Caco-2 (cell line): ENCODE results near the gene PXK. TPM values are rescaled to one million over a fixed set of nuclear protein-coding genes. Genes with fewer than 3 reads are reported as not detected.

Experiments used
- BruUV-seq: library from RNA; stranded (reverse); fragments of 400-500 nt; replicated peaks from 2 replicates; lab custom pipeline; 2021; lab: Mats Ljungman, UMichigan
- CTCF ChIA-PET: fragments of 300-600 bp; sonication (Branson Sonifier 250); formaldehyde crosslinking; loops from one replicate; lab custom pipeline; 2022; ENCODE audit warnings: antibody characterized with exemption; lab: Charles Lee
- POLR2A ChIA-PET: fragments of 300-600 bp; sonication (Branson Sonifier 250); formaldehyde crosslinking; loops from one replicate; lab custom pipeline; 2022; ENCODE audit warnings: antibody characterized with exemption; lab: Charles Lee
- DNase-seq, 2 experiments: peaks; one replicate each; pipeline versions ENCODE4 v3.0.0 to v3.0.0-alpha.2; 2020 to 2022
- H3K27me3 ChIP-seq: replicated peaks from 2 replicates; pipeline ENCODE4 v1.6.0; 2011; ENCODE audit warnings: low read length; ENCODE audit not compliant: control insufficient read depth, insufficient read depth
- H3K36me3 ChIP-seq: 2 replicates; pipeline ENCODE4 v1.5.1; 2011; ENCODE audit warnings: low read length; ENCODE audit not compliant: control insufficient read depth, insufficient read depth
- H3K4me1 ChIP-seq: fragments of 250-450 bp; sonication (Bioruptor Pico); 2 replicates; pipeline ENCODE4 v1.5.1; 2020; ENCODE audit warnings: mild to moderate bottlenecking
- H3K4me3 ChIP-seq: 2 replicates; pipeline ENCODE4 v1.5.1; 2011; ENCODE audit warnings: low read depth, mild to moderate bottlenecking, control low read depth, low read length
- H3K9me3 ChIP-seq: fragments of 250-450 bp; sonication (Bioruptor Pico); 2 replicates; pipeline ENCODE4 v1.5.1; 2020; ENCODE audit warnings: mild to moderate bottlenecking, moderate library complexity
- H3K27ac Mint-ChIP-seq: one replicate; pipeline ENCODE4 v1.8.0; 2022; ENCODE audit warnings: mixed read lengths; ENCODE audit not compliant: unreplicated experiment
- H3K27me3 Mint-ChIP-seq: one replicate; pipeline ENCODE4 v1.8.0; 2022; ENCODE audit warnings: mixed read lengths; ENCODE audit not compliant: insufficient read depth, unreplicated experiment
- H3K36me3 Mint-ChIP-seq: one replicate; pipeline ENCODE4 v1.8.0; 2022; ENCODE audit warnings: mild to moderate bottlenecking, mixed read lengths; ENCODE audit not compliant: insufficient read depth, unreplicated experiment
- H3K4me1 Mint-ChIP-seq: one replicate; pipeline ENCODE4 v1.8.0; 2022; ENCODE audit warnings: low read depth, mixed read lengths; ENCODE audit not compliant: unreplicated experiment
- H3K4me3 Mint-ChIP-seq: one replicate; pipeline ENCODE4 v1.8.0; 2022; ENCODE audit warnings: mild to moderate bottlenecking, moderate library complexity, mixed read lengths; ENCODE audit not compliant: unreplicated experiment
- H3K9me3 Mint-ChIP-seq: one replicate; pipeline ENCODE4 v1.8.0; 2022; ENCODE audit warnings: mixed read lengths; ENCODE audit not compliant: unreplicated experiment
- intact Hi-C: fragments of 100-400 bp; cut with micrococcal nuclease; formaldehyde crosslinking; loops from one replicate; pipeline ENCODE4 v1.10.0; 2022; ENCODE audit not compliant: unreplicated experiment
- total RNA-seq: library from RNA; stranded (reverse); gene quantifications from 2 replicates; pipeline ENCODE4 v1.2.3, GENCODE V29; 2022
- TF ChIP-seq, protein P1 (sequence below), 2 experiments: fragments of 200-600 bp in 1 of 2; IDR thresholded peaks; 1 replicate in 1 of 2; 2 replicates in 1 of 2; pipeline versions ENCODE4 v1.5.1 to v1.8.0; 2011 to 2022; ENCODE audit warnings: antibody characterized with exemption in 1 of 2, control low read depth in 1 of 2, inconsistent platforms in 1 of 2, low read depth in 1 of 2, low read length in 1 of 2, mild to moderate bottlenecking in 1 of 2, moderate library complexity in 1 of 2; ENCODE audit not compliant: insufficient read depth in 1 of 2, severe bottlenecking in 1 of 2, unreplicated experiment in 1 of 2

PXK gene
- total RNA-seq, 1 experiment from 2014 or later: 9.1 TPM

DNA sequence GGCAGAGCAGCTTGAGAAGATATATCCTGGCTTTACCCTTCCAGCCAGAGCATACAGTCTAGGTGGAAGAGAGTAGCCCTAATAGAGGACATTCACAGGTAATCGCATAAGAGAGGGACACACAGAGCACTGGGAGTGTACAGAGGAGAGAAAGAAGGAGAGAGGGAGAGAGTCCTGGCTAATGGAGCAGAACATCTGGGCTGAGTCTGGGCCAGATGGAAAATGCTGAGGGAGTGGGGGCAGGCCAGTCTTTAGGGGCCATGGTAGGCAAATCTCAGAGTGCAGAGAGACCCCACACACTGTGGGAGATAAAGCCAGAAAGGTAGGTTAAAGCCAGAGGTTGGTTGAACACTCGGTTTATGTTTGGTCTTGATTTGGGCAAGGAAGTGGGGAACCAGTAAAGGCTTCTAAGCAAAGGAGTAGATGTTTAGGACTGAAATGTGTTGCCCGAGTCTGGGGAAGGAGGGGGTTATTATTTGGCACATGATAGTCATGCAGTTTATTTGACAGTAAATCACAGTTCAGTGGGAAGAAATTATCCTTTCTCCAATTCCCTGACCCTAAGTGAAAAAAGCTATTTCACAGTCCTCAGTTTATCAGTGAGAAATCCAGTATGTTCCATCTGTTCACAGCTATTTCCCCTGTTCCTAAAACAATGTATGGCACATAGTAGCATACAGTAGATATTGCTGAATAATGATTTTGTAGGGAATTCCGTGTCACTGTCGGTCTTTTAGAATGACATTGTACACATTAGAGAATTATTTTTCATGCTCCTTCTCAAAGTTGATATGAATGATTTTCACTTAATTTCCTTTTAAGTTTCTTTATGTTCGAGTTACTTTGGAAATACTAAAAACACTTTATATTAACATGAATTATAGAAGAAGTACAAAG lies 55.2 kb downstream of the PXK start:
- no peak overlapping the region for H3K27ac Mint-ChIP-seq
- no peak for DNase-seq
- BruUV-seq: no TSS peak

DNA sequence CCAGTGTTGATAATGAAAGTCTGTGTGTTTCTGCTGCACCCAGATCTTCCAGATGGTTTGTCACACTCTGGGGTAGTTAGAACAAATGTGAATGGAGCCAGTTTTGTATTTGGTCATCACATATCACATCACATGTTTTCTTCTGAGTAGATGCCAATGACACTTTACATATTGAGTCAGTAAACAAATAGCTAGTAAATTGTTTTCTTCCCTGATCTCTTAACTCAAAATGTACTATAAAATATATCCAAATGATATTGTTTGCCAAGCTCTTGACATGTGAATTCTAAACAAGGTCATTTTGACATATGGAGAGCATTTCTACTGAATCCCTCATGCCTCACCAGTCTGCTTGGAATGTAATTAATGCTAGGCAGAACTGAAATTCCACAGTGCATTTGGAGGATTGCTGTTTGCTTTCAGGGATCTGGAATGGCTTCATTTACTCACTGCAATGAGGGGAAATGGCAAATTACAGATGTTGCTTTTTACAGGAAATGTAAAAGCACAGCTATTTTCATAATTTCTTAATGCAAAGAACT lies 55.9 kb downstream of the PXK start:
- no peaks in the 10 kb centered on the region for H3K27me3 Mint-ChIP-seq
- ChIA-PET POLR2A (interaction anchor here (0.5 kb wide), 1 partner anchor 56 kb away, joined by 7 read pairs; the partner anchor contains the start of gene PXK), CTCF (no interaction called here)
- H3K4me3 Mint-ChIP-seq: no peak overlapping the region
- peaks cover 21% of the 10 kb centered on the region for H3K4me1 Mint-ChIP-seq
- intact Hi-C loops: no loop called here
- BruUV-seq: no TSS peak
- Histone ChIP-seq H3K9me3 (no peaks in the 10 kb centered on the region), H3K36me3 (no peaks in the 10 kb centered on the region), H3K27me3 (no peaks in the 10 kb centered on the region), H3K4me3 (no peak overlapping the region), H3K4me1 (peaks cover 24% of the 10 kb centered on the region)
- DNase-seq: no peak
- H3K9me3 Mint-ChIP-seq: no peaks in the 10 kb centered on the region
- TF ChIP-seq, protein P1, sequence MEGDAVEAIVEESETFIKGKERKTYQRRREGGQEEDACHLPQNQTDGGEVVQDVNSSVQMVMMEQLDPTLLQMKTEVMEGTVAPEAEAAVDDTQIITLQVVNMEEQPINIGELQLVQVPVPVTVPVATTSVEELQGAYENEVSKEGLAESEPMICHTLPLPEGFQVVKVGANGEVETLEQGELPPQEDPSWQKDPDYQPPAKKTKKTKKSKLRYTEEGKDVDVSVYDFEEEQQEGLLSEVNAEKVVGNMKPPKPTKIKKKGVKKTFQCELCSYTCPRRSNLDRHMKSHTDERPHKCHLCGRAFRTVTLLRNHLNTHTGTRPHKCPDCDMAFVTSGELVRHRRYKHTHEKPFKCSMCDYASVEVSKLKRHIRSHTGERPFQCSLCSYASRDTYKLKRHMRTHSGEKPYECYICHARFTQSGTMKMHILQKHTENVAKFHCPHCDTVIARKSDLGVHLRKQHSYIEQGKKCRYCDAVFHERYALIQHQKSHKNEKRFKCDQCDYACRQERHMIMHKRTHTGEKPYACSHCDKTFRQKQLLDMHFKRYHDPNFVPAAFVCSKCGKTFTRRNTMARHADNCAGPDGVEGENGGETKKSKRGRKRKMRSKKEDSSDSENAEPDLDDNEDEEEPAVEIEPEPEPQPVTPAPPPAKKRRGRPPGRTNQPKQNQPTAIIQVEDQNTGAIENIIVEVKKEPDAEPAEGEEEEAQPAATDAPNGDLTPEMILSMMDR (IDR thresholded peaks at IDR 0.05; ENCODE audit: insufficient read depth in 1 of 2, low read depth in 1 of 2, low read length in 1 of 2, severe bottlenecking in 1 of 2, unreplicated experiment in 1 of 2): no peak
- no peaks in the 10 kb centered on the region for H3K36me3 Mint-ChIP-seq
- H3K27ac Mint-ChIP-seq: no peak overlapping the region

More for the DNA sequence above, 55.2 kb downstream of the PXK start:
- Histone ChIP-seq H3K4me3 (no peak overlapping the region), H3K36me3 (no peaks in the 10 kb centered on the region), H3K9me3 (no peaks in the 10 kb centered on the region), H3K4me1 (peaks cover 23% of the 10 kb centered on the region), H3K27me3 (no peaks in the 10 kb centered on the region)
- Mint-ChIP-seq H3K27me3 (no peaks in the 10 kb centered on the region), H3K4me3 (no peak overlapping the region), H3K9me3 (no peaks in the 10 kb centered on the region), H3K4me1 (peaks cover 21% of the 10 kb centered on the region), H3K36me3 (no peaks in the 10 kb centered on the region)
- intact Hi-C loops: no loop called here
- ChIA-PET CTCF (no interaction called here), POLR2A (no interaction called here)
- TF ChIP-seq, protein P1 (IDR thresholded peaks at IDR 0.05; ENCODE audit: insufficient read depth in 1 of 2, low read depth in 1 of 2, low read length in 1 of 2, severe bottlenecking in 1 of 2, unreplicated experiment in 1 of 2): no peak

DNA sequence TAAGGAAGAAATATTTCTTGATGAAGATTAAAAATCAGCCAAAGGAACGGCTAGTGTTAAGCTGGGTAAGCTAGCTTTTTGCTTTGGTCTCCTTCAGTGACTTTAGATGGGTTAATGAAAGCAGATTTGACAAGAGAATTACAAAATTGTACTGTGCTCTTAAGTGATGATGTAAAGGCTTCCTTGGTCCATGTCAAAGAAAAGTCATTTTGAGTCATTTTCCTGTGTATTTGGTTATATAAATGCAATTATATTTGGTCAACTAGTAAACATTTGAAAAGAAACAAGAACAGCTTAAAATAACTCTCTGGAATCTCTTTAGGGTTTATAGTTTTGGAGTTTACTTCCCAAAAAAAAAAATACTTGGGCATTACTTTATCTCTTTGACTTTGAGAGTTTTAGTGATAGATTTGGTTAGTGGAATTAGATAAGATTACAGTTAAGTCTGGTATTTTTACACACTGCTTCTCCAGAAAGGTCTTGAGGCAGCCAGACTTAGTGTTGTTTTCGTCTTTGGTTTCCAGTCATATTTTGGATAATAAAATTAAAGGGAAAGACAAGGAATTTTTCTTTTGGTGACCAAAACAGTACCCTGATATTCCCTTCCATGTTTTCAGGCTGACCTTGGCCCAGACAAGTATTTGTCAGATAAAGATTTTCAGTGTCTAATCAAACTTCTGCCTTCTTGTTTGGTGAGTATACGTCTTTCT lies 58.6 kb downstream of the PXK start:
- Histone ChIP-seq H3K4me1 (peaks cover 29% of the 10 kb centered on the region), H3K9me3 (no peaks in the 10 kb centered on the region), H3K4me3 (no peak overlapping the region), H3K27me3 (no peaks in the 10 kb centered on the region), H3K36me3 (no peaks in the 10 kb centered on the region)
- no peaks in the 10 kb centered on the region for H3K9me3 Mint-ChIP-seq
- CTCF ChIA-PET: interaction anchor here (0.7 kb wide), 1 partner anchor 90 kb away, joined by 3 read pairs; no protein-coding TSS in a partner anchor
- intact Hi-C loops: no loop called here
- no peak for DNase-seq
- H3K4me3 Mint-ChIP-seq: no peak overlapping the region
- peaks cover 21% of the 10 kb centered on the region for H3K4me1 Mint-ChIP-seq
- H3K27me3 Mint-ChIP-seq: no peaks in the 10 kb centered on the region
- H3K27ac Mint-ChIP-seq: no peak overlapping the region
- H3K36me3 Mint-ChIP-seq: no peaks in the 10 kb centered on the region
- TF ChIP-seq, protein P1 (IDR thresholded peaks at IDR 0.05; ENCODE audit: insufficient read depth in 1 of 2, low read depth in 1 of 2, low read length in 1 of 2, severe bottlenecking in 1 of 2, unreplicated experiment in 1 of 2): no peak
- BruUV-seq: no TSS peak
- POLR2A ChIA-PET: interaction anchor here (0.9 kb wide), 1 partner anchor 78 kb away, joined by 4 read pairs; no protein-coding TSS in a partner anchor
